ACHN (cell line): ENCODE results near the gene PPARD.

Experiments used
- DNase-seq: peaks from one replicate; pipeline ENCODE4 v3.0.0-alpha.2; 2015
- in situ Hi-C: cut with HindIII; loops from 2 replicates; pipeline ENCODE4 v1.10.0; 2017; ENCODE audit warnings: low sequenced_read_pairs, low pct_ligation_motif_present, low pct_unique_long_range_greater_than_20kb

PPARD gene

DNA sequence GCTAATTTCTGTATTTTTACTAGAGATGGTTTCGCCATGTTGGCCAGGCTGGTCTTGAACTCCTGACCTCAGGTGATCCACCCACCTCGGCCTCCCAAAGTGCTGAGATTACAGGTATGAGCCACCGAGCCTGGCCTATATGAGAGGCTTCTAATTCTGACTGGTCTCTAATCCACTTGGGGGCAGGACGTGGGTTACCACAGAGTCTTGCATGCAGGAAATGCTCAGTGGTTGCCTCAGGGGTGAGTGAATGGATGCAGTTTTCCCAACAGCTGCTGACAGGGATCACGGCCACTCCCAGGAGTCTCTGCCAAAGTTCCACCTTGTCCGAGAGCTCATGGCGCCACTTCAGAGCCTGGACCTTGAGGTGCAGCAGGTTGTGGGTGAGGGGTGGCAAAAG lies 103.3 kb downstream of the PPARD start:
- in situ Hi-C loops, result loop anchor here (25.0 kb wide), 1 partner anchor 108 kb away; the partner anchor contains the start of gene PPARD
- no peak for DNase-seq

DNA sequence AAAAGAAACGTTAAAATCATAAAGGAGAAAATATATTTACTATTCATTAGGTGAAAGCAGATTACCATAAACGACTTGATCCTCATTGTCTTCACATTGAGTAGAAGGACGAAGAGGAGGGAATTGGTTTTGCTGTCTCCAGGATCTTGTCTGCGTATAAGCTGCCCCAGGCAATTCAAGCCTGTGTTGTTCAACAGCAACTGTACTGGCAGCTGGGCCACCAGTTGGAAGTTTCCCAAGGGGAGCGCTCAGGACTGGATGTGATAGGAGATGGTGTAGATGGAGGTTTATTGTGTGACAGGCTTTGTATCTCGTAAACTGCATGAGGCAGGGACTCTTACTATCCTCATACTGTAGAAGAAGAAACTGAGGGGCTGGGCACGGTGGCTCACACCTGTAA lies 105.8 kb downstream of the PPARD start:
- in situ Hi-C loops, result loop anchor here (25.0 kb wide), 1 partner anchor 111 kb away; the partner anchor contains the start of gene PPARD

DNA sequence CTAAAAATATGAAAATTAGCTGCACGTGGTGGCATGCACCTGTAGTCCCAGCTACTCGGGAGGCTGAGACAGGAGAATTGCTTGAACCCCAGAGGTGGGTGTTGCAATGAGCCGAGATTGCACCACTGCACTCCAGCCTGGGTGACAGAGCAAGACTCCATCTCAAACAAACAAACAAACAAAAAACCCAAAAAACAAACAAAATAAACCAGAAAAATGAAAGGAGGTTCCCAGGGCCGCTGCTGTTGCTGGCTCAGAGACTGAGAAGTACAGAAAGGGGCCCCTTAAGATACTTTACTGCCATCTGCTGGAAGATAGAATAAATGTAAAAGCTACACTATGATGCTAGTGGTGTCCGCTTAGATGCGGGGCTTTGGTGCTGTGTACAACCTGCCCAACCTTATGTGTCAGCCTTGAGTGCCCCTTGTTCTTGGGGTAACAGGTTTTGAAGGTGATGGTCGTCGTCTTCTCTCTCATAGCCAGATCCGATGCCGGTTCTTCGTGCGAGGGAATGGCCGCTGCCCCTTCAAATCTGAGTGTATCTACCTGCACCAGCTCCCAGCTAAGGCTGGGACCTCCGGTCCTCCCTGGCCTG lies 107.0 kb downstream of the PPARD start:
- peak; percentile 73 for DNase-seq
- in situ Hi-C loops, result loop anchor here (25.0 kb wide), 1 partner anchor 112 kb away; the partner anchor contains the start of gene PPARD

More for the DNA sequence above, 105.8 kb downstream of the PPARD start:
- DNase-seq, result no peak

DNA sequence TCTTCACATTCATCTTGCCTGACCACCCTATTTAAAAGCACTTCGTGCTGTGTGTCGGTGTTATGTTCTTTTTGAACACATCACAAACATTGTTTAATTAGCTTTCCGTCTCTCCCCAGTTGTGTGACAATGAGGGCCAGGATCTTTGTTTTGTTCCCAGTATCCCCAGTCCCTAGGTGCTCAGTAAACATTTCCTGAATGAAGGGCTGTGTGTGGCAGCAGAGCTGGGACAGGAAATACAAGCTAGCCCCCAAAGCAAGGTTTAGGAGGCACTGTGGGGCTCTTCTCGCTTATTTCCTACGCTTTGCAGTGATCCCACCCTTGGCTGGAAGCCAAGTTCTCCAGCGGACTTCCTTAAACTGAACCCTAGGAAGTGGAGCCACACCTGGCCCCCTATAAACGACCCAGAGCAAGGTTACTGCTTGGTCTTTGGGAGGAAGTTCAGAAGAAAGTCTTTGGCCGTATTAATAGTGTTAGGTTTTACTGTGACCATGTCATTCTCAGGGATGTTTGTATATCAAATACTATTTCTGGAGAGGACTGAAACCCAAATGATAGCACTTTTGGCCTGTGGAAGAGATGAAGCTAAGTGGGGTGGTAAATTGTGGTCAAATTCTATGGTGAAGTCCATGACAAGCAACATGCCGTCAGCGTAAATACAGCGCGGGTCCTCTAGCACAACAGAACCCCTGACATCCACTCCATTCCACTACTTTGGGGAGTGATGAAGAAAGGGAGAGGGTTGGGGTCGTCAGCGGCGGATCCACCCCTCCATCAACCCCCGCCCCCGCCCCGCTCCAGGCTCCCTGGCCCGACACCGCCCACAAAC lies 109.2 kb downstream of the PPARD start:
- in situ Hi-C loops, result no loop called here
- DNase-seq, result no peak

DNA sequence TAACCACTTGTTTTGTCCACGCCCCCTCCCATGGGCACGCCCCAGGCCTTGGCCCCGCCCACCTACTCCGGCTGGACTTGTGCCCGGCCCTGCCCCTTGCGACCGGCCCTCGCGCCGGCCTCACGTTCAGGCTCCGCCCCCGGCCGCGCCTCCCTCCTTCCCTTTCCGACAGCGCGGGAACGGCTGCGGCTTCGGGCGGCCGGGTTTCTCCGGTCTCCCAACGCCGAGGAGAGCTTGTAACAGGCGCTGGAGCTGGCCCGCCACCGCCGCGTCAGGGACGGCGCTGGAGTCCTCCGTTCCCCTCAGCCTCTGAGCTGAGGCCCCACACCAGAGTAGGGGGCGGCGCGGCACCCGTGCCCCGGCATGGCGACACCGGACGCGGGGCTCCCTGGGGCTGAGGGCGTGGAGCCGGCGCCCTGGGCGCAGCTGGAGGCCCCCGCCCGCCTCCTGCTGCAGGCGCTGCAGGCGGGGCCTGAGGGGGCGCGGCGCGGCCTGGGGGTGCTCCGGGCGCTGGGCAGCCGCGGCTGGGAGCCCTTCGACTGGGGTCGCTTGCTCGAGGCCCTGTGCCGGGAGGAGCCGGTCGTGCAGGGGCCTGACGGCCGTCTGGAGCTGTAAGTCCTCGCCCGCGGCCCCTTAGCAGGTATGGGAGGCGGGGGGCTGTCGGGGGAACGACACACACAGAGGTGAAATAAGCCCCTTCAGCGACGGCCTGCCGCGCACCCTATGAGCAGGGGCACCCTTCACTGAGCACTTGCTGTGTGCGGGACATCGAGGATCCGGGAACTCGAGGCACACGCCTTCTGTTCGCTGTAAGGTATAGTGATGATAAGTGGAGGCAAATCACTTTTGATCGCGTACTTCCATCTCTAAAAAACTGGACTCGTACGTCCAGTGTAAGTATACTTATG lies 110.1 kb downstream of the PPARD start, which contains the start of gene FANCE:
Gene FANCE (plus strand): TSS at position 156 of the 908 bp plus-strand sequence. CDS start 208 bp downstream, at position 364.
- peak; percentile 85 for DNase-seq
- in situ Hi-C loops, result no loop called here

DNA sequence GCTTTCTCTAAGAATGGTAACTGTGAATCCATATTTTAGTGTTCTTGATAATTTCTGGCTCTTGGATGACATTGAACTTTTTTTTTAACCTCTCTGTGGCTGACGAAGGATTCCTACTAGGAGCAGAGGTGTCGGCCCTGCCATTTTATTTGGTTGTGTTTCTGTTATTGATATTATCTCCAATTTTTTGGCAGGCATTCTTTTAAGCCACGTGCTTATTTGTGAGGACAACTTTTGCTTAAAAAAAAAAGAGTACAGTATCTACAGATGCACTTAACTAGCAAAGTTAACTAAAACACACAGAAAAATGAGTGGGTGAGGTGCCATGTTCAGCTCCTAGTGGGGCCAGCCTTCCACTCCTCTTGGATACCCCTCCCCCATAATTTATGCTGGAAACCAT lies 110.9 kb downstream of the PPARD start:
- no peak for DNase-seq
- in situ Hi-C loops, result no loop called here

DNA sequence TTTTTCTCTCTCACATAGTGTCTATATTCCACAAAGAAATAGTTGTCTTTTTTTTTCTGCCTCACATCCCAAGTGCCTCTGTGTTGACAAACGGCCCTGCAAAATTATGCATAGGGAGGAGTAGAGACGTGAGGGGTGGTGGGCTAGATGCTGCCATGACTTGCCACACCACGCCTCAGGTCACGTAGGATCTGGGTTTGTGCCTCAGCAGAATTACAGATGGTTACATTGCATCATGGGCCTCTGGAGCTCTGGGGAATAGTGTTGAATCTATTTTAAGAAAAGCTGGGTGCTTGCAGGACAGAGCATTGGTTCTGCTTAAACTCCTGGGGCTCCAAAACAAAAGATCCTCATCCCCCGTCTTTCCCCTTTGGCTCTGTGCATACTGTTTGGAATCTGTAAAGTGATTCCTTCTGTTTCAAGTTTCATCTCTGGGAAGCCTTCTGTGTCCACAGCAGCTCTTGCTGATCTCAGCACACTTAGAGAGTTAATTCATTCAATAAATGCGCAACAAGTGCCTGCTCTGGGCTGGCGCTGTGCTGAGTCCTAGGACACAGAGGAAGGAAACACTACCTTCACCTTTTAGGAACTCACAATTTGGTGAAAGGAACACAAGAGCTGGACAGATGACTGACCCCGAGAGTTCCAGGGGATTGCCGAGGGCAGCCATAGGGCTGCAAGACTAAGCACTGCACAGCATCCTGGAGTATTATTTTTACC lies 112.2 kb downstream of the PPARD start:
- DNase-seq, result no peak
- in situ Hi-C loops, result no loop called here

DNA sequence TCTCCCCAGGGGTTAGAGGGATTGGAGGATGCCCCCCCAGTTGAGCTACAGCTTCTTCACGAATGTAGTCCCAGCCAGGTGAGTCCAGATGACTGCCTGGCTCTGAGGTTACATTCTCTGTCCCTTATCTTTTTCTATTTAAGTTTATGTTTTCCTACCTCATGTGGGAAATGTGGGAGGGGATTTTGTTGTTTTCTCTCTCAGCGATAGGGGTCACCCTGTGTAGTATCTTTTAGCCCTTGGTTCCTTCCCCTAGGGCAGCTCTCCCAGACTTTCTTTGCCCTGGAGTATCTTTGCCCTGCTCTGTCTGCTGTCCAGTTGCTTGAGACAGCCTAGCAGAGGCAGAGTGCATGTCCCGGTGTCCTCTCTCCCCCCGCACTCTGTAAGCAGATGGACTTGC lies 115.5 kb downstream of the PPARD start:
- in situ Hi-C loops, result no loop called here
- DNase-seq, result no peak

DNA sequence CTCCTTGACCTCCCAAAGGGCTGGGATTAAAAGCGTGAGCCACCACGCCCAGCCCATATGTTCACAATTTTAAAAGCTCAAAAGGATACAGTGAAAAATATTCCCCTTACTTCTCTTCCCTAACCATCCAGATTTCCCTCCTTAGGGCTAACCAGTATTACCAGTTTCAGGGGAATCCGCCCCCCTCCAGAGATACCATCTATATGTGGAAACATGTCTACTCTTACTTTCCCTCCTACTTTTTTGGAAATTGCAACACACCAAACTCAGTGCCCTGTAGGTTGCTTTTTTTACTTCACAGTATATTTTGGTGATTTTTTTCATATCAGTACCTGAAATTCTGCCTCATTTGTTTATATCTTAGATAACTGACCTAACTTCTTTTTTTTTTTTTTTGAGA lies 118.9 kb downstream of the PPARD start:
- DNase-seq, result no peak

DNA sequence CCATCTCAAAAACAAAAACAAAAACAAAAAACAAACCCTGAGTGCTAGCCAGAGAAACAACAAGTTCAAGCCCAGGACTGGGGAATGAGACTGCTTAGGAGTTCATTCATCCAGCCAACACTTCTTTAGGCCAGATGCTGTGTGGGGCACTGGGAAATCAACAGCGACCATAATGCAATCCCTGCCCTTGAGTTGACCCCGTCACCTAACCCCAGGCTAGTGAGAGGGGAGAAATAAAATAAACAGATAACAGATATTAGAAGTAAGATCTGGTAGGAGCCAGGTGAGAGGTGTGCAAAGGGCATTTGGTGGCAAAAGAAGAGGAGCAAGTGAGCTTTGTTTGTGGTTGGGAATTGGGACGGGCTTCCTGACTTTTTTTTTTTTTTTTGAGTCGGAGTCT lies 120.9 kb downstream of the PPARD start:
- no peak for DNase-seq
- in situ Hi-C loops, result no loop called here

More for the DNA sequence above, 118.9 kb downstream of the PPARD start:
- in situ Hi-C loops, result no loop called here

DNA sequence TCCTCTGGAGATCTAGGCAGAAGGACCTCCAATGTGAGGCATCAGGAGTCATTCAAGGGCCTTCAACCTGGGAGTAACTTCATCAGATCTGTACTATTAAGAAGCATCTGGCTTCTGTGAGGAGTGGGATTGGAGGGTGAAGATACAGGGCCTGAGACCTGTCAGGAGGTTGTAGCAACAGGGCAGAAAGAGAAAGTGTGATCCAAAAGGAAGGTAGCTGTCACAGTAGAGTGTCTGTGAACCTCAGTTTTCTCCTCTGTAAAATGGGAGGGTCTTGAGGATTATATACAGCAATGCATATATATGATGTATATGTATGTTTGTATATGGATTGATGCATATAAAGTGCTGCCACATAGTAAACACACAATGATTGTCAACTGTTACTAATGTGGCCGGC lies 123.3 kb downstream of the PPARD start:
- DNase-seq, result no peak
- in situ Hi-C loops, result no loop called here

DNA sequence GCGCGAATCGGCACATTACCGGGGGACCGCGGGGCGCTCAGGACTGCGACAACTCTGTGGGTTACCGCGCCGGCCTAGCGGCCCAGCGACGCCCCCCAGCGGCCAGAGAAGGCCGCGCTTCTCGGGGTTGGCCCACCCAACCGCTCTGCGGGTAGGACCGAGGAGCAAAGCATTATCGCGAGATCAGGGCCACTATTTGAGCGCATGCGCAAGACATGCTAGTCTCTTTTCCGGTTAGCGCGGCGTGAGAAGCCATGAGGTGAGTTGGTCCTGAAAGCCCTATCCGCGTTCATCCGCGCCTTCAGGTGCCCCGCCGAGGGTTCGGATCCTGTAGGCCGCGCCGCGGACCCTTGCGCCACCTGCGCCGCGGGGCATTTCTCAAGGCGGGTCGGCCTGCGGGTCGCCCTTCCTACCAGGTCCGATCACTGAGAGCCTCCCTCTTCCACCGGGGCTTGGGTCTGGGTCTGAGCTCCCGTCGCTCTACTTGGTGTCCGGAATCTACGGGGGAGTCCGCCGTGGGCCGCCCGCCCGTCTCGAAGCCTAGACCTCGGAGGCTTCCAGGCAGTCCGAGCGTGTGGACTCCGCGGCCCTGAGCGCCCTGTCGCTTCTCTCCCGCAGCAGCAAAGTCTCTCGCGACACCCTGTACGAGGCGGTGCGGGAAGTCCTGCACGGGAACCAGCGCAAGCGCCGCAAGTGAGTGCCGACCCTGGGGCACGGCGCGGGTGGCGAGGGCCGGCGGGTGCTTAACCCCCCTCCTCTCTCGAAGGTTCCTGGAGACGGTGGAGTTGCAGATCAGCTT lies 126.0 kb downstream of the PPARD start, which contains the start of gene RPL10A:
Gene RPL10A (plus strand): TSS at position 221 of the 799 bp plus-strand sequence. CDS start 34 bp downstream, at position 255.
- in situ Hi-C loops, result no loop called here
- peak; percentile 93 for DNase-seq

DNA sequence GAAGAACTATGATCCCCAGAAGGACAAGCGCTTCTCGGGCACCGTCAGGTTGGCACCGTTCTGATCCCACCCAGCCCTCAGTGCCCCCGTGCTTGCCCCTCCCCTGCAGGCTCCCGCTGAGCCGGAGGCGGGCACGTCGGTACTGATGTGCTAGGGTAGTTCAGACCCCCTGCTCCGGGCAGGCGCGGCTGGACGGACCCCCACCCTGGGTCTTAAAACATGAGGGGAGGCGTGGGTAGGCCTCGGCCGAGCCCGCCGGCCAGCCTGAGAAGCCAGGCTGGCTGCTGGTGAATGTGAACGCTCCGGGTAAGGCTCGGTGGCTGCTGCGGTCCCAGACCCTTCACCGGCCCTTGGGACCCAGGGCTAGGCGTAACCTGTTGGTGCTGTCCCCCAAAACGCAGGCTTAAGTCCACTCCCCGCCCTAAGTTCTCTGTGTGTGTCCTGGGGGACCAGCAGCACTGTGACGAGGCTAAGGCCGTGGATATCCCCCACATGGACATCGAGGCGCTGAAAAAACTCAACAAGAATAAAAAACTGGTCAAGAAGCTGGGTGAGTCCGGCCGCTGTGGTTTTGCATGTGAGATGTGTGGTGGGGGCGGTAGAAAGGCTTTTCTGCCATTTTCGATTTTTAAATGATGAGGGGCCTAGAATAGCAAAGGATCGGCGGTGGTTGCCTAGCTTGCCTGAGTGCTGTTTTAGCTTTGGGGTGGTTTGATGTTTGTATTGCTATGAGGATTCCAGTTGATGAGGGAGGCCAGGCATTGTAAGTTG lies 126.8 kb downstream of the PPARD start:
- DNase-seq, result no peak
- in situ Hi-C loops, result no loop called here

DNA sequence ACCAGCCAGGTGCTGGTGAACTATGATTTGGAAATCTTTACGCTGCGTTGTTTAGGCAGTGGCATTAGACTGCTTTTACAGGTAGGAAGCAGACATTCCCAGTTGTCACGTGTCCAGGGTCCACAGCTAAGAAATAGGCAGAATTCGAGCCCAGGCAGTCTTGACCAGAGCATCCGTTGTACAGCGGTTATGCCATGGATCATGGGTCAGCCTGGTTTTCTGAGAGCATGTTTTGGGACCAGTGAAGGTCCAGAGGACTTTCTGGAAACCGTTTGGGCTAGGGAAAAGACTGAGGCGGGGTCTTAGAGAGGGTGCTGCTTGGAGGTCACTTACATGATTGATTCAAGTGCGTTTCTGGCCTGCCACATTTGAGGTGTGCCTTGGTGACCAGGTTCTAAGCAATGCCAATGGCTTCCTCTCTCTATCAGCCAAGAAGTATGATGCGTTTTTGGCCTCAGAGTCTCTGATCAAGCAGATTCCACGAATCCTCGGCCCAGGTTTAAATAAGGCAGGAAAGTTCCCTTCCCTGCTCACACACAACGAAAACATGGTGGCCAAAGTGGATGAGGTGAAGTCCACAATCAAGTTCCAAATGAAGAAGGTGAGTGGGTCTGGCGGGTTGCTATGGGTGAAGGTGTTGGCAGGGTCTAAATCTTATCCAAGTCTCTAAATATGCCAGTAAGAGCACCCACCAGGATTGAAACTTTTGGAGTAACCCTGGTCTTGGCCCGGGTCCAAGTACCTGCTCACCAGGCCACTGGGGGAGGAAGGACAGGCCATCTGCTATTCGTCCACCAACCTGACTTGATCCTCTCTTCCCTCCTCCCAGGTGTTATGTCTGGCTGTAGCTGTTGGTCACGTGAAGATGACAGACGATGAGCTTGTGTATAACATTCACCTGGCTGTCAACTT lies 127.6 kb downstream of the PPARD start:
- in situ Hi-C loops, result no loop called here

DNA sequence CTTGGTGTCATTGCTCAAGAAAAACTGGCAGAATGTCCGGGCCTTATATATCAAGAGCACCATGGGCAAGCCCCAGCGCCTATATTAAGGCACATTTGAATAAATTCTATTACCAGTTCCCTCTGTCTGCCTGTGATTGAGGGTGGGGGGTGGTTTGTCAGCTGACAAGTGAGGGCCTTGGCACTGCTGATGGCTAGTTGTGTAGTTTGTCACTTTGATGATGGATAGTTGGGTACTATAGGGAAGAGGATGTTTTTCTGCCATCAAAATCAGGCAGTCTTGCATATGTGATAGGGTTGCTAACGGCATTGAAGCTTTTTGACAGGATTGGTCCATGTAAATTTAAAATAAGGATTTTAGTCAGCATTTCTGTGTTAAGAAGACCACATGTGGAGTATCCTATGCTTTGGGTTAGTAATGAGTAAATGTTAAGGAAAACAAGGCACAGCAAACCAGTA lies 128.3 kb downstream of the PPARD start:
- DNase-seq, result no peak
- in situ Hi-C loops, result no loop called here

More for the DNA sequence above, 127.6 kb downstream of the PPARD start:
- DNase-seq, result no peak
